Stimulated activated CD4-positive, alpha-beta T cell treated with anti-CD3 and anti-CD28 coated beads, Interleukin-12 subunit alpha, Interleukin-12 subunit beta, amount 100 ng/mL, for 24 hours (primary cell): ENCODE results near the gene SVOP.
"Not testable (repeated sequence)": the region's sequence is repeated elsewhere in the genome, so short reads cannot be mapped to it uniquely, and the experiment has no call there.

ENCODE experiments used
- DNase-seq, 2 experiments: peaks; one replicate each; pipeline ENCODE4 v3.0.0-alpha.2; 2020; ENCODE audit warnings: low read depth in 2 of 2

Gene SVOP, protein sequence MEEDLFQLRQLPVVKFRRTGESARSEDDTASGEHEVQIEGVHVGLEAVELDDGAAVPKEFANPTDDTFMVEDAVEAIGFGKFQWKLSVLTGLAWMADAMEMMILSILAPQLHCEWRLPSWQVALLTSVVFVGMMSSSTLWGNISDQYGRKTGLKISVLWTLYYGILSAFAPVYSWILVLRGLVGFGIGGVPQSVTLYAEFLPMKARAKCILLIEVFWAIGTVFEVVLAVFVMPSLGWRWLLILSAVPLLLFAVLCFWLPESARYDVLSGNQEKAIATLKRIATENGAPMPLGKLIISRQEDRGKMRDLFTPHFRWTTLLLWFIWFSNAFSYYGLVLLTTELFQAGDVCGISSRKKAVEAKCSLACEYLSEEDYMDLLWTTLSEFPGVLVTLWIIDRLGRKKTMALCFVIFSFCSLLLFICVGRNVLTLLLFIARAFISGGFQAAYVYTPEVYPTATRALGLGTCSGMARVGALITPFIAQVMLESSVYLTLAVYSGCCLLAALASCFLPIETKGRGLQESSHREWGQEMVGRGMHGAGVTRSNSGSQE

DNA sequence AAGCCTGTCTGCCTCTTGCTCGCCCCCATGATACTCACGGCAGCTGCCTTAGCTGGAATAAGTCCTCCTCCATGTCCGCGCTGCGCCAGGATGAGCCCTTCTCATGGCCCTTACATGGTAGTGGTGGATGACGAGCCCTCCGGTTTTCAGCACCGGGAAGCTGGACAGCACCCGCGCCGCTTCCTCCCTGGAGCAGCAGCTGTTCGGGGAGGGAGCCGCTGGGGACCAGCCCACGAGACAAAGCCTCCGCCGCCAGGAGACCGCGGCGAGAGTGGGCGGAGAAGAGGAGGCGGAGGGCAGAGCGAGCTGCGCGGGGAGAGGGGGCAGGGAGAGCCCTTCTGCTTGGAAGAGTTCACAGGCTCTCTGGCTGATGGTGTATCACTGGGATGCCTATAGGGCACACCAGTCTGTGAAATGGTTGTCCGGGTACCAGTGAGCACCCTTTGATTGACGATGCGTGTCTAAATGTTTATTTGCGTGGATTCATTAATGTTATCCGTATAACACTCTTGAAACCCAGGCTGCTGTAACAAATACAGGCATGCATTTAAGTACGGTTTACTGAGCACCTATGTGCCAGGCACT, at the start of gene SVOP:
Gene SVOP, minus strand, starts transcription at position 273 of the 585 bp plus-strand sequence. Its CDS starts 200 bp downstream, at position 73.
- DNase-seq = peak in 1 of 2 experiments; percentile 21

GRCh38 chr12:109069307-109070271, 48.7 kb upstream of the SVOP start:
- DNase-seq = no peak

DNA sequence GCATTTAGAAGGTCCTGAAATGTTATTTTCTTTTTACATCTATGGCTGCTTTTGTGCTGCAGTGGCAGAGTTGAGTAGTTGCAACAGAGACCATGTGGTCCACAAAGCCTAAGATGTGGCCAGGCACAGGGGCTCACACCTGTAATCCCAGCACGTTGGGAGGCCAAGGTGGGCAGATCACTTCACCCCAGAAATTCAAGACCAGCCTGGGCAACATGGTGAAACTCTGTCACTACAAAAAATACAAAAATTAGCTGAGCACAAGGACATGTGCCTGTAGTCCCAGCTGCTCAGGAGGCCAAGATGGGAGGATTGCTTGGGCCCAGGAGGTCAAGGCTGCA, 45.0 kb upstream of the SVOP start:
- no peak for DNase-seq

DNA sequence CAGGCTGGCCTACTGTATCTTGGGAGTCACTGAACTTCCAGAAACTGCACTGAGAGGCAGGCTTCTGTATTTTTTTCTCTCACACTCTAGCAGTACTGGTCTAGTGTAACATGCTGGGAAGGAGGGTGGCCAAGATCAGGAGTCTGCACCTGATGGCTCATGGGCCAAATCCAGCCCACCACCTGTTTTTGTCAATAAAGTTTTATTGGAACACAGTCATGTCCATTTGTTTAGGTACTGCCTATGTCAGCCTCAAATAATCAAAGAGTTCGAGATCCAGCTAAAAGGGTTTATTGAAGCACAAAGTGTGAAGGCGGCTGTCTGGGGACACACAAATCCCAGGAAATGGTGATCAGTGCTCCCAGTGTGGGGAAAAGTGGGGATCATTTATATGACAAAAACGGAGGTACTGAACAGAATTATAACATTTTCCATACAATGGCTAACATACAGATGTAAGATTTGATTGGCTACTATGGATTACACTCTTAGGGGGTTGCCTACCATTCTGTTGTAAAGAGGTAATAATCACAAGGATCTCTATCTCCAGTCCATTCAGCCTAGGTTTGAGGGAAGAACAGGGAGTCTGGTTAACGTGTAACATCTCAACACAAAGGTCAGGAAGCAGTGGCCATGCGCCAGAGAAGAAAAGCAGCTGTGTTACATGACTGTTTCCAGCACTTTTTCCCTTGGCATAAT, 44.4 kb upstream of the SVOP start:
- no peak for DNase-seq

DNA sequence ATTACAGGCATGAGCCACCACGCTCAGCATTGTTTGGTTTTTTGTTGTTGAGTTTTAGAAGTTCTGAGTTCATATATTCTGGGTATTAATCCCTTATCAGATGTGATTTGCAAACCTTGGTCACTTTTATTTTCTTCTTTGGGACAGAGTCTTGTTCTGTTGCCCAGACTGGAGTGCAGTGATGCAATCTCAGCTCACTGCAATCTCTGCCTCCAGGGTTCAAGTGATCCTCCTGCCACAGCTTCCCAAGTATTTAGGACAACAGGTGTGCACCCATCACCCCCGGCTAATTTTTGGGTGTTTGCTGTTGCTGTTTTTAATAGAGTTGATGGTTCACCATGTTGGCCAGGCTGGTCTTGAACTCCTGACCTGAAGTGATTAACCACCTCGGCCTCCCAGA, 43.3 kb upstream of the SVOP start:
- no peak for DNase-seq

DNA sequence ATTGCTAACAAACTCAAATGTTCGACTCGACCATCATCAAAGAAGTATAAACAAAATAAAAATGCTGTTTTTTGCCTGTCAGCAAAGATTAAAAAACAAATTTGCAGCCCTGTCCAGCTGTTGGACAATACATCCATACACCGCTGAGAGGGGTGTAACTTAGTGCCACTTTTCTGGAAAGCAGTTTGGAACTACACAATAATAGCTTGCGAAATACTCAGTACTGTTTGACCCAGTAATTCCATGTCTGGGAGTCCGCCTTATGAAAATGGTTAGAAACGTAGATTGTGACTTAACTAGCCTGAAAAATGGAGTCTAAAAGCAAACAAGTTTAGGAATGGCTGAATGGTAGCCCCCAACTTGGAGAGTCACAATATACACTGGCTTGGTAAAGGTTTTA, 37.9 kb upstream of the SVOP start:
- DNase-seq = no peak

DNA sequence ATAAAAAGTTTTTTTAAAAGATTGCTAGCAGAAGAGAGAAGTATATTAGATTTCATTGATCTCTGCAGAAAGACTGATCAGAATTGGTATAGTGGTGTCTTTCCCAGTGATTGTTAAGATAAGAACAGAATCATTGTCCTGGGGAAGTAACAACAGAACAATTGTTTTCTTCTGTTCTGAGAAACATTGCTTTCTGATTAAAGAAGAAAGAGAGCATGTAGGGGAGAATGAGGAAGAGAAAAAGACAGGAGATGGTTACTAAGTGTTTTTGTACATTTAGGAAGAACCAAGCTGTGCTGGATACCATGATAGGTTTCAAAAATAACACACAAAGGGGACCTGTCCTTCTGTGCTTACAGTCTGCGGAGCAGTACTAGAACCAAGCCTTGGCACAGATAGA, 36.5 kb upstream of the SVOP start:
- DNase-seq = no peak

- no peak for DNase-seq
Observed at GRCh38 chr12:109056891-109057290, 36.0 kb upstream of the SVOP start.

- no peak for DNase-seq
Observed at GRCh38 chr12:109054520-109054919, 33.7 kb upstream of the SVOP start.

DNA sequence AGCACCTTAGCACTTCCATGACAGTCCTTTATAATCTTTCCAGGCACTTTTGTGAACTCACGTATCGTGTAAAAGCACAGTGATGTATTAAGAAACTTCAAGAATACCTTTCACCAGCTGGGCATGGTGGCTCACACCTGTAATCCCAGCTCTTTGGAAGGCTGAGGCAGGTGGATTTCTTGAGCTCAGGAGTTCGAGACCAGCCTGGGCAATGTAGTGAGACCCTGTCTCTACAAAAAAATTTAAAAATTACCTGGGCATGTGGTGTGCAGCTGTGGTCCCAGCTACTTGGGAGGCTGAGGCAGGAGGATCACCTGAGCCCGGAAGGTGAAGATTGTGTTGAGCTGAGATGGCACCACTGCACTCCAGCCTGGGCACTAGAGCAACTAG, 33.3 kb upstream of the SVOP start:
- not testable (repeated sequence) for DNase-seq

DNA sequence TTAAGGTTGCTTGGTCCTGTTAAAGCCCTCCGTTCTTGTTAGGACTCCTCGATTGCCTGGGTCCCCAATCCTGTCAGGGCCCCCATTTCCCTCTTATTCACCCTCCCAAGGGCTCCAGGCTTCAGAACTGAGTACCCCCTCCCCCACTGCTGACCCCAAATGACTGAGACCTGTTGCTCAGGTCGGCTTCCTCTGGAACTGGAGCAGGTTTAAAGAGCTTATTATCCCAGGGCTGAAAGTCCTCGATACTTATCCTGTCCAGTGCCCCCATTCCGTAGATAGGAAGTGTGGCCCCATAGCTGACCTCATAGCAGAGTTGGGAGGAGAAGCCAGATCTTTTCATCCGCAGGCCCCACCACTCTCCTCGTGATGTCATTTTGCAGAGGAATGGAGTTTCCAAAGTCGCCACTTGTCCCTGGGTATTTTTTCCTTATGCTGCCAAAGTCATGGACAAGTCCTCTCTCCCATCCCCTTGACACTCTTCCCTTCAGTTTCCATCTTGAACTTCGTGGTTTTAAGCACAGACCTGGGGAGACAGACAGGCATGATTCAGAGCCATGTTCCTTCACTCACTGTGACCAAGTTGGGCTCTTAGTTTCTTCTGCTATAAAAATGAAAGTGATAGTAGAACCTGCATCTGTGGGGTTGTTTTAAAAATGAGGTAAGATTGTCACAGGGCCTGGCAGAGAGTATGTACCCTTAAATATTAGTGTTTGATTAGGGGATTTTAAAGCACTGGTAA, 32.7 kb upstream of the SVOP start:
- peak; percentile 3 to 5 for DNase-seq

GRCh38 chr12:109052414-109053323, 31.8 kb upstream of the SVOP start, which contains the start of gene USP30:
Gene USP30, plus strand, starts transcription at chr12:109052576. Its CDS starts 103 bp downstream, at chr12:109052679.
- DNase-seq = peak; percentile 76 to 79

GRCh38 chr12:109052097-109052413, 31.2 kb upstream of the SVOP start:
- no peak for DNase-seq

DNA sequence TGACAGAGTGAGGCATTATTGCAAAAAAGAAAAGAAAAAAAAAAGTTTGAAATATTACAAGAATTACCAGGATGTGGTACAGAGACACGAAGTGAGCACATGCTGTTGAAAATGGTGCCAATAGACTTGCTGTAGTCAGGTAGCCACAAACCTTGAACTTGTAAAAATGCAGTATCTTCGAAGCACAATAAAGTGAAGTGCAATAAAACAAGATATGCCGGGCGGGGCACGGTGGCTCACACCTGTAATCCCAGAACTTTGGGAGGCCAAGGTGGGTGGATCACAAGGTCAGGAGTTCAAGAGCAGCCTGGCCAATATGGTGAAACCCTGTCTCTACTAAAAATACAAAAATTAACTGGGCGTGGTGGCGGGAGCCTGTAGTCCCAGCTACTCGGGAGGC, 28.9 kb upstream of the SVOP start:
- not testable (repeated sequence) for DNase-seq

DNA sequence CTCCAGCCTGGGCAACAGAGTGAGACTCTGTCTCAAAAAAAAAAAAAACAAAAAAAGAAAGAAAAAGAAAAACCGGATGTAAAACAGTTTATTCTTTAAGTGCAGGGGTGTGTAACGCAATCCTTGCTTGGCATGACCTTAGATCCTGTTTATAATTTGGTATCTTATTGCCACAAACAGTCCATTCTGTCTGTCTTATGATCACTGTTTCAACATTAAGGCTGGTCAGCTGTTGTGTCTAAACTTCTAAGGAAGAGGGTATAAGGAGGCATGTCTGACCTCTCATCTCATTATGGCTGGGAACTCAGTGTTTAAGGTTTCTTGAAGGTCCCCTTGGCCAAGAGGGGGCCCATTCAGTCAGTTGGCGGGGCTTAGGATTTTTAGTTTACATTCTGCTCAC, 27.8 kb upstream of the SVOP start:
- DNase-seq = not testable (repeated sequence)

- DNase-seq = no peak
Observed at GRCh38 chr12:109047081-109047805, 26.4 kb upstream of the SVOP start.

- DNase-seq = no peak
Observed at GRCh38 chr12:109044241-109044640, 23.4 kb upstream of the SVOP start.

- no peak for DNase-seq
Observed at GRCh38 chr12:109036975-109037374, 16.1 kb upstream of the SVOP start.
